Measurements from ENCODE around the gene CEP85L.

- TF ChIP-seq, protein P1, sequence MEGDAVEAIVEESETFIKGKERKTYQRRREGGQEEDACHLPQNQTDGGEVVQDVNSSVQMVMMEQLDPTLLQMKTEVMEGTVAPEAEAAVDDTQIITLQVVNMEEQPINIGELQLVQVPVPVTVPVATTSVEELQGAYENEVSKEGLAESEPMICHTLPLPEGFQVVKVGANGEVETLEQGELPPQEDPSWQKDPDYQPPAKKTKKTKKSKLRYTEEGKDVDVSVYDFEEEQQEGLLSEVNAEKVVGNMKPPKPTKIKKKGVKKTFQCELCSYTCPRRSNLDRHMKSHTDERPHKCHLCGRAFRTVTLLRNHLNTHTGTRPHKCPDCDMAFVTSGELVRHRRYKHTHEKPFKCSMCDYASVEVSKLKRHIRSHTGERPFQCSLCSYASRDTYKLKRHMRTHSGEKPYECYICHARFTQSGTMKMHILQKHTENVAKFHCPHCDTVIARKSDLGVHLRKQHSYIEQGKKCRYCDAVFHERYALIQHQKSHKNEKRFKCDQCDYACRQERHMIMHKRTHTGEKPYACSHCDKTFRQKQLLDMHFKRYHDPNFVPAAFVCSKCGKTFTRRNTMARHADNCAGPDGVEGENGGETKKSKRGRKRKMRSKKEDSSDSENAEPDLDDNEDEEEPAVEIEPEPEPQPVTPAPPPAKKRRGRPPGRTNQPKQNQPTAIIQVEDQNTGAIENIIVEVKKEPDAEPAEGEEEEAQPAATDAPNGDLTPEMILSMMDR (IDR thresholded peaks at IDR 0.05; ENCODE audit: insufficient read depth, low read depth, low read length): no peak
- TF ChIP-seq EZH2 (IDR thresholded peaks at IDR 0.05; ENCODE audit: insufficient read depth, low read length): no peak
Measured at GRCh38 chr6:118667988-118668387, 16.6 kb upstream of the CEP85L start.
